PC-3 (cell line): Measurements from ENCODE around the gene CLIP3. TPM values are rescaled to one million over a fixed set of nuclear protein-coding genes. Genes with fewer than 3 reads are reported as not detected.

ENCODE experiments used
- ATAC-seq: fragments of 200-7000 bp; cut with Tn5 transposase; 2 replicates; pipeline ENCODE4 v1.9.1; 2020; ENCODE audit warnings: mild to moderate bottlenecking, moderate library complexity
- BruUV-seq: library from RNA; stranded (reverse); fragments of 400-500 nt; replicated peaks from 2 replicates; lab custom pipeline; 2021; lab: Mats Ljungman, UMichigan
- CTCF ChIA-PET: fragments of 300-600 bp; sonication (Branson Sonifier 250); formaldehyde crosslinking; loops from one replicate; lab custom pipeline; 2022; ENCODE audit warnings: antibody characterized with exemption; lab: Charles Lee
- POLR2A ChIA-PET: fragments of 300-600 bp; sonication (Branson Sonifier 250); formaldehyde crosslinking; loops from one replicate; lab custom pipeline; 2022; ENCODE audit warnings: antibody characterized with exemption; ENCODE audit not compliant: unreplicated experiment; lab: Charles Lee
- DNase-seq: peaks from one replicate; pipeline ENCODE4 v3.0.0-alpha.2; 2015
- H2AFZ ChIP-seq: fragments of 300-600 bp; sonication (generic); 2 replicates; pipeline ENCODE4 v1.6.0; 2016; ENCODE audit warnings: antibody characterized with exemption, low read length
- H3F3A ChIP-seq: fragments of 300-600 bp; sonication (generic); one replicate; pipeline ENCODE4 v1.6.0; 2017; ENCODE audit warnings: antibody characterized with exemption, low read length, control low read depth, mild to moderate bottlenecking; ENCODE audit not compliant: unreplicated experiment
- H3K27ac ChIP-seq: fragments of 300-600 bp; sonication (generic); 2 replicates; pipeline ENCODE4 v1.5.1; 2016; ENCODE audit warnings: mild to moderate bottlenecking, low read length
- H3K27me3 ChIP-seq: fragments of 300-600 bp; sonication (generic); 2 replicates; pipeline ENCODE4 v1.6.1; 2016; ENCODE audit warnings: low read length, mixed read lengths
- H3K36me3 ChIP-seq: fragments of 300-600 bp; sonication (generic); 2 replicates; pipeline ENCODE4 v1.6.1; 2016; ENCODE audit warnings: low read depth, mixed run types, low read length, mixed read lengths
- H3K4me1 ChIP-seq: fragments of 300-600 bp; sonication (generic); 2 replicates; pipeline ENCODE4 v1.5.1; 2016; ENCODE audit warnings: low read length; ENCODE audit not compliant: insufficient read depth
- H3K4me2 ChIP-seq: fragments of 300-600 bp; sonication (generic); 2 replicates; pipeline ENCODE4 v1.6.0; 2016; ENCODE audit warnings: low read length
- H3K4me3 ChIP-seq: fragments of 300-600 bp; sonication (generic); 2 replicates; pipeline ENCODE4 v1.5.1; 2016; ENCODE audit warnings: mild to moderate bottlenecking, low read length, mixed read lengths
- H3K79me2 ChIP-seq: fragments of 300-600 bp; sonication (generic); 2 replicates; pipeline ENCODE4 v1.6.1; 2017; ENCODE audit warnings: low read length, mixed read lengths
- H3K9ac ChIP-seq: fragments of 300-600 bp; sonication (generic); 2 replicates; pipeline ENCODE4 v1.6.0; 2016; ENCODE audit warnings: mild to moderate bottlenecking, low read length
- H3K9me2 ChIP-seq: fragments of 300-600 bp; sonication (generic); replicated peaks from 2 replicates; pipeline ENCODE4 v1.6.1; 2016; ENCODE audit warnings: mixed run types, low read length, mixed read lengths
- H3K9me3 ChIP-seq: fragments of 300-600 bp; sonication (generic); 2 replicates; pipeline ENCODE4 v1.6.1; 2016; ENCODE audit warnings: low read length, mixed read lengths
- H4K20me1 ChIP-seq: fragments of 300-600 bp; sonication (generic); 2 replicates; pipeline ENCODE4 v1.6.1; 2016; ENCODE audit warnings: low read length, mixed read lengths
- CTCF ChIP-seq: fragments of 300-600 bp; sonication (generic); conservative IDR thresholded peaks from 2 replicates; pipeline ENCODE4 v1.5.1; 2017; ENCODE audit warnings: antibody characterized with exemption, low read depth, mild to moderate bottlenecking, low read length
- EZH2 ChIP-seq: fragments of 300-600 bp; sonication (generic); IDR thresholded peaks from one replicate; pipeline ENCODE4 v1.6.1; 2017; ENCODE audit warnings: antibody characterized with exemption, mild to moderate bottlenecking, low read length; ENCODE audit not compliant: unreplicated experiment
- EZH2phosphoT487 ChIP-seq: fragments of 300-600 bp; sonication (generic); IDR thresholded peaks from 2 replicates; pipeline ENCODE4 v1.6.1; 2018; ENCODE audit warnings: mild to moderate bottlenecking, antibody characterized with exemption, low read length, borderline replicate concordance
- intact Hi-C: fragments of 100-400 bp; cut with micrococcal nuclease; formaldehyde crosslinking; loops from 2 replicates; pipeline ENCODE4 v1.9.0; 2023
- total RNA-seq: library from RNA; depleted of rRNA; stranded (reverse); fragments of >200 nt; gene quantifications from 2 replicates; pipeline ENCODE4 v1.2.3, GENCODE V29; 2014

The CLIP3 gene
- total RNA-seq, 1 experiment from 2014 or later = 0.07 TPM

- BruUV-seq = no TSS peak
- H3K9me3 ChIP-seq = no peaks in the 10 kb centered on the region
These were observed 41.6 kb downstream of the CLIP3 start for GRCh38 chr19:35990771-35991730.

GRCh38 chr19:35990156-35990555 lies 42.5 kb downstream of the CLIP3 start:
- no peaks in the 10 kb centered on the region for H3K9me3 ChIP-seq
- TF ChIP-seq EZH2 (no peak), CTCF (no peak), EZH2phosphoT487 (no peak)
- no peak overlapping the region for H3K4me3 ChIP-seq
- no peaks in the 10 kb centered on the region for H3K4me1 ChIP-seq
- BruUV-seq = no TSS peak
- H3F3A ChIP-seq = no peaks in the 10 kb centered on the region
- no peaks in the 10 kb centered on the region for H3K36me3 ChIP-seq
- H3K27me3 ChIP-seq = no peaks in the 10 kb centered on the region
- intact Hi-C loops = no loop called here
- H3K4me2 ChIP-seq = no peak overlapping the region
- no peaks in the 10 kb centered on the region for H4K20me1 ChIP-seq
- H3K9ac ChIP-seq = no peak overlapping the region
- peaks cover 1% of the 10 kb centered on the region; the same call in 1 of the 2 replicates for H3K79me2 ChIP-seq
- DNase-seq = no peak
- POLR2A ChIA-PET = no interaction called here
- H3K9me2 ChIP-seq = no peaks in the 10 kb centered on the region
- H2AFZ ChIP-seq = no peak overlapping the region
- CTCF ChIA-PET = no interaction called here
- no peak overlapping the region for H3K27ac ChIP-seq
- no peak for ATAC-seq

More at GRCh38 chr19:35990771-35991730, 41.6 kb downstream of the CLIP3 start:
- no peak overlapping the region for H3K27ac ChIP-seq
- no peaks in the 10 kb centered on the region for H3K36me3 ChIP-seq
- no peak overlapping the region for H3K4me3 ChIP-seq
- H3K4me2 ChIP-seq = no peak overlapping the region
- ChIA-PET POLR2A (no interaction called here), CTCF (no interaction called here)
- H3K27me3 ChIP-seq = no peaks in the 10 kb centered on the region
- H3F3A ChIP-seq = no peaks in the 10 kb centered on the region
- H2AFZ ChIP-seq = no peak overlapping the region
- intact Hi-C loops = no loop called here
- ATAC-seq (no peak), DNase-seq (no peak)
- peaks cover 10% of the 10 kb centered on the region for H3K79me2 ChIP-seq
- H4K20me1 ChIP-seq = no peaks in the 10 kb centered on the region
- no peaks in the 10 kb centered on the region for H3K4me1 ChIP-seq
- no peaks in the 10 kb centered on the region for H3K9me2 ChIP-seq
- TF ChIP-seq CTCF (no peak), EZH2phosphoT487 (no peak)
- H3K9ac ChIP-seq = no peak overlapping the region

- Histone ChIP-seq H2AFZ (no peak overlapping the region), H3K4me1 (no peaks in the 10 kb centered on the region)
These were observed 43.8 kb downstream of the CLIP3 start for GRCh38 chr19:35988824-35989223.

More at GRCh38 chr19:35988824-35989223, 43.8 kb downstream of the CLIP3 start:
- Histone ChIP-seq H3K79me2 (no peaks in the 10 kb centered on the region), H3K27me3 (no peaks in the 10 kb centered on the region), H4K20me1 (no peaks in the 10 kb centered on the region), H3K4me3 (no peak overlapping the region), H3K9ac (no peak overlapping the region), H3K27ac (no peak overlapping the region), H3F3A (no peaks in the 10 kb centered on the region), H3K4me2 (no peak overlapping the region), H3K9me3 (no peaks in the 10 kb centered on the region), H3K36me3 (no peaks in the 10 kb centered on the region), H3K9me2 (no peaks in the 10 kb centered on the region)
- BruUV-seq = no TSS peak
- ChIA-PET CTCF (interaction anchor here (0.7 kb wide), 1 partner anchor 81 kb away, joined by 3 read pairs; no protein-coding TSS in a partner anchor), POLR2A (no interaction called here)
- DNase-seq = no peak
- intact Hi-C loops = no loop called here
- no peak for ATAC-seq
- TF ChIP-seq CTCF (no peak), EZH2phosphoT487 (no peak), EZH2 (no peak)
